ENCODE data around the gene GSTA3. TPM values are rescaled to one million over a fixed set of nuclear protein-coding genes. Genes with fewer than 3 reads are reported as not detected.
"Not testable (repeated sequence)": the region's sequence is repeated elsewhere in the genome, so short reads cannot be mapped to it uniquely, and the experiment has no call there.

GSTA3 gene
- total RNA-seq: 10 to 100 TPM; 12.4 to 17.4 (median 16.3) TPM

DNA sequence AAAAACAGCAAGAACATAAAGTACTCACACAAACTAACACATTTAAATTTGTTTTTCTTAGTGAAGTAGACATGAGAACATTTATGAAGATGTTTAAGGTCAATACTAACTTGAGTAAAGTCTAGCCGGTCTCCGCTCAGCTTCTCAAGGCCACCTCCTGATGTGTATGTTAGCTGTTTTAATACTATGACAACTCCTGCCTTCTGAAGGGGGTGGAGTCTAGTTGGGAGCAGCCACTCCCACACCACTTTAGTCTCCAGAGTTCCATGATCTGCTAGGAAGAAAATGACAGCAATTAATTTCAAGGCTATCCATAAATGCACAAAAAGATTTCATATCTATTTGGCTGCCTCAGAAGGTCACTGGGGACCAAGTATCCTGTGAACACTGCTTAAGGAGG lies at the start of gene GSTA3:
Gene GSTA3 (minus strand): TSS at position 168 of the 400 bp plus-strand sequence. CDS start 3,864 bp downstream, outside the sequence.
- Histone ChIP-seq H3K9me3 (no peaks in the 10 kb centered on the region), H3K4me3 (peak within 1 kb of the TSS; percentile 8), H3K4me1 (no peaks in the 10 kb centered on the region), H3K27ac (peak within 1 kb of the TSS; percentile 33), H3K27me3 (no peaks in the 10 kb centered on the region), H3K36me3 (no peaks in the 10 kb centered on the region)
- 65% methylated on average over 2 of the region's 2 CpGs for WGBS
- no peak for DNase-seq (ENCODE audit: low spot score in 2 of 2)
- TF ChIP-seq, protein P1, sequence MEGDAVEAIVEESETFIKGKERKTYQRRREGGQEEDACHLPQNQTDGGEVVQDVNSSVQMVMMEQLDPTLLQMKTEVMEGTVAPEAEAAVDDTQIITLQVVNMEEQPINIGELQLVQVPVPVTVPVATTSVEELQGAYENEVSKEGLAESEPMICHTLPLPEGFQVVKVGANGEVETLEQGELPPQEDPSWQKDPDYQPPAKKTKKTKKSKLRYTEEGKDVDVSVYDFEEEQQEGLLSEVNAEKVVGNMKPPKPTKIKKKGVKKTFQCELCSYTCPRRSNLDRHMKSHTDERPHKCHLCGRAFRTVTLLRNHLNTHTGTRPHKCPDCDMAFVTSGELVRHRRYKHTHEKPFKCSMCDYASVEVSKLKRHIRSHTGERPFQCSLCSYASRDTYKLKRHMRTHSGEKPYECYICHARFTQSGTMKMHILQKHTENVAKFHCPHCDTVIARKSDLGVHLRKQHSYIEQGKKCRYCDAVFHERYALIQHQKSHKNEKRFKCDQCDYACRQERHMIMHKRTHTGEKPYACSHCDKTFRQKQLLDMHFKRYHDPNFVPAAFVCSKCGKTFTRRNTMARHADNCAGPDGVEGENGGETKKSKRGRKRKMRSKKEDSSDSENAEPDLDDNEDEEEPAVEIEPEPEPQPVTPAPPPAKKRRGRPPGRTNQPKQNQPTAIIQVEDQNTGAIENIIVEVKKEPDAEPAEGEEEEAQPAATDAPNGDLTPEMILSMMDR (IDR thresholded peaks at IDR 0.05): no peak
- TF ChIP-seq POLR2AphosphoS5 (IDR thresholded peaks at IDR 0.05) (no peak), EP300 (IDR thresholded peaks at IDR 0.05) (no peak), POLR2A (IDR thresholded peaks at IDR 0.05) (no peak)

DNA sequence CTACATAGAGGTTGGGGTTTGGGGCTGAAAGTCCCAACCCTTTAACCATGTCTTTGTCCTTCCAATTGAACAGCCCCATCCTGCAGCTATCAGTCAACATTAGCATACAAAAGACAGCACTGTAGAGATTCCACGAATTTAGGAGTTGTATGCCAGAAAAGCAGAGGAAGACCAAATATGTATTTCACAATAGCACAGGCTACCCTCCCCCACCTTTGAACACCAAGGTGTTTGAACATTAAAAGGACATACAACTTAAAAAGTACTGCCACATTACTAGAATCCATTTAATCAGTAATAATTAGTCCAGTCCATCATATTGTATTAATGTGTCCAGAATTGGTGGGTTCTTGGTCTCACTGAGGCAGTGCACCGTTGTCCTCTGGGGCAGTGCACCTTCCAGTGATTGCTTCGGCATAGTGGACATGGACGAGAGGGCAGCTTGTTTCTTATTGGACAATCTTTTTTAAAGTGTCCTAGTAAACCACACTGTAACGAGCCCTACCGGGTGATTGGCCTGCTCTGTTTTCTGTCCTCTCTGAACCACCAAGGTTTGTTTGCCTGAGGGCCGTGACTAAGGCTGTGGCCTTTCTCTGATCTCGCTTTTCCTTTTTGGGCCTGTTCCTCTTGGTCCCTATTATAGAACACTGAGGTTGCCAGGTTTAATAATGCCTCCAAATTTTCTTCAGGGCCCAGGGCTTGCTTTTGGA lies 49.2 kb upstream of the GSTA3 start:
- Histone ChIP-seq H3K9me3 (no peaks in the 10 kb centered on the region), H3K27ac (no peak overlapping the region), H3K4me1 (no peaks in the 10 kb centered on the region), H3K27me3 (no peaks in the 10 kb centered on the region), H3K36me3 (no peaks in the 10 kb centered on the region), H3K4me3 (no peak overlapping the region)
- 68% methylated on average over 8 of the region's 8 CpGs for WGBS
- no peak for TF ChIP-seq EP300 (IDR thresholded peaks at IDR 0.05)
- no peak for DNase-seq (ENCODE audit: low spot score in 2 of 2)

DNA sequence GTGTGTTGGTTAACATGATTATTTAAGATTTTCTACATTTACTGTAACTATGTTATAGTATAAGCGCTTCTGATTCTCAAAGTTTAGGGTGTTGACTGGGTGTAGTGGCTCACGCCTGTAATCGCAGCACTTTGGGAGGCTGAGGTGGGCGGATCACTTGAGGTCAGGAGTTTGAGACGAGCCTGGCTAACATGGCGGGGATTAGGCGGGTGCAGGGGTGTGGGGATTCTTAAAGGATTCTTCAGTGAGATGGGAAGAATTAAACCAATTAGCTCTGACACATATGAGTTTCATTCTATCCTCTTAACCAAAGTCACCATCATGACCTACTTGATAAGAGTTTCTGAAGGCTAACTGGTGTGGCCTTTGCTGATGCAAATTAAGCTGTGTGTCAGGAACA lies 46.4 kb upstream of the GSTA3 start:
- H3K4me3 ChIP-seq: no peak overlapping the region
- H3K9me3 ChIP-seq: no peaks in the 10 kb centered on the region
- no peaks in the 10 kb centered on the region for H3K36me3 ChIP-seq
- H3K27ac ChIP-seq: no peak overlapping the region
- 96% methylated on average over 7 of the region's 7 CpGs for WGBS
- no peaks in the 10 kb centered on the region for H3K4me1 ChIP-seq
- TF ChIP-seq POLR2AphosphoS5 (IDR thresholded peaks at IDR 0.05) (no peak), POLR2A (IDR thresholded peaks at IDR 0.05) (no peak)
- no peaks in the 10 kb centered on the region for H3K27me3 ChIP-seq
- no peak for DNase-seq (ENCODE audit: low spot score in 2 of 2)

DNA sequence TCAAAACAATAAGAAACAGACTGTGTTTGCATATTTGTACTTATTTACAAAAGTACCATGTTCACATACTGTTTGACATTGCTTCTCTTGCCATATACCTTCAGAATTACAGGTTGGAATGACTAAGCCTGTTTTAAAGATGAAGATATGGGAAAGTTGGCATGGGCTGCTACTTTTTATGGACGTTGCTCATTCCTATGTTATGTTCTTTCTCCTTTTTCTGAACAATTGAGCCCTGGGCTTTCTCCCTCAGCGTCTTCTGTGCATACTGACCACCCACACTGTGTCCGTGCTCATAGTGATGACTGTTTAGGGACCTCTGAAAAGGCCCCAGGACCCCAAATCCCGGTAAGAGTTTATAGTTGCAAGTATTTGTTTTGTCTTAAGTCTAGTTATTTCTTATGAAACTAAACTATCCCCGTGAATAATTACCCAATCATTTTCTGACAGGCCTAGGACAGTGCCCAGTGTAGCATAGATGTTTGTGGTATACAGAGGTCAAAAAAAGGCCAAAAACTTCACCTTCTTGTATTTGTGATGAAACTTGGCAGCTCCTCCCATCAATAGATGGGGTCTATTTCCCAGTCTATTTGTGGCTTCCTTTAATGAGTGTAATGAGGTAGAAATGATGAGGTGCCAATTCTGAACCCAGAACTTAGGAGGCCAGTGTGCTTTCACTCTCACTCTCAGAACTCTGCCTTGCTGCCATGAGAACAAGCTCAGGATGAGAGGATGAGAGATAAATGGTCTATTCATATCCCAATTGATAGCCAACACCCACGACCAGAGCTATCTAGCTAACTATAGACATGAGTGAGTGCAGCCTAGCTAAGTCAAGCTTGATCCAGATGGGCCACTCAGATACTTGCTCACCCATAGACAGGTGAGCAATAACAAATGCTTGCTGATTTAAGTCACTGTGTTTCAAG lies 44.7 kb upstream of the GSTA3 start:
- Histone ChIP-seq H3K27me3 (no peaks in the 10 kb centered on the region), H3K27ac (no peak overlapping the region), H3K9me3 (no peaks in the 10 kb centered on the region), H3K4me1 (no peaks in the 10 kb centered on the region), H3K36me3 (no peaks in the 10 kb centered on the region), H3K4me3 (no peak overlapping the region)
- TF ChIP-seq POLR2A (IDR thresholded peaks at IDR 0.05): no peak
- TF ChIP-seq, protein P1 (IDR thresholded peaks at IDR 0.05): no peak
- TF ChIP-seq EP300 (IDR thresholded peaks at IDR 0.05): no peak
- TF ChIP-seq POLR2AphosphoS5 (IDR thresholded peaks at IDR 0.05): no peak
- WGBS: 62% methylated on average over 6 of the region's 6 CpGs
- no peak for DNase-seq (ENCODE audit: low spot score in 2 of 2)

DNA sequence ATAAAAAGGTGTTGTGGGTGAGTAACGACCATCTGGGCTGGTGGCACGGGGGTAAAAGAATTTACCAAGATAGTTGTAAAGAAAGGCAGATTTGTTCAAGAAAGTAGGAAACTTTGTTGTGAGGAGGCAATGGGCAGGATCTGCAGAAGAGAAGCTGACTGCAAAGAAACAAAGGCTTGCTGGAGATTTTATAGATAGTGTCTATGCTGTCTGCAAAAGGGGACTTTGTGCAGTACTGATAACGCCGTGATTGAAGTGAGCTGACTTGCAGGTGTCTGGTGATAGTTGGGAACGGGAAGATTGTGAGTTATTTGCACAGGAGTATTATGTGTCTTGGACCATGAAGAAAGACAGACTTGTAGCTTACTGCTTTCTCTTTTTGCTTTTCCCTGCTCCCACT lies 36.8 kb upstream of the GSTA3 start:
- Histone ChIP-seq H3K4me1 (no peaks in the 10 kb centered on the region), H3K36me3 (no peaks in the 10 kb centered on the region), H3K9me3 (no peaks in the 10 kb centered on the region), H3K27me3 (no peaks in the 10 kb centered on the region), H3K4me3 (no peak overlapping the region), H3K27ac (no peak overlapping the region)
- TF ChIP-seq, protein P1 (IDR thresholded peaks at IDR 0.05): no peak
- TF ChIP-seq POLR2AphosphoS5 (IDR thresholded peaks at IDR 0.05) (no peak), EP300 (IDR thresholded peaks at IDR 0.05) (no peak), POLR2A (IDR thresholded peaks at IDR 0.05) (no peak)
- 21% methylated on average over 5 of the region's 5 CpGs for WGBS
- DNase-seq (ENCODE audit: low spot score in 2 of 2): no peak

DNA sequence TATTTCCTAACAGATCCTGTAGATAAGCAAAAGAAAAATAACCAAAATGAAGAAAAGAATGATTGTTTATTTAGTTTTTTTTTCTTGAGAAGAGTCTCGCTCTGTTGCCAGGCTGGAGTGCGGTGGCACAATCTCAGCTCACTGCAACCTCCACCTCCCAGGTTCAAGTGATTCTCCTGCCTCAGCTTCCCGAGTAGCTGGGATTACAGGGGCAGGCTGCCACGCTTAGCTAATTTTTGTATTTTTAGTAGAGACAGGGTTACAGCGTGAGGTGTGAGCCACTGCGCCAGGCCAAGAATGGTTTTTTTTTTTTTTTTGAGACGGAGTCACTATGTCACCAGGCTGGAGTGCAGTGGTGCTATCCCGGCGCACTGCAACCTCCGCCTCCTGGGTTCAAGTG lies 33.3 kb upstream of the GSTA3 start:
- not testable (repeated sequence) for DNase-seq (ENCODE audit: low spot score in 2 of 2); H3K27ac ChIP-seq; H3K9me3 ChIP-seq; H3K36me3 ChIP-seq; H3K4me3 ChIP-seq; H3K27me3 ChIP-seq; H3K4me1 ChIP-seq
- 89% methylated on average over 10 of the region's 10 CpGs for WGBS
